NCI-H774 (cell line): ENCODE data around the gene MREG.
"Not testable (repeated sequence)": the region's sequence is repeated elsewhere in the genome, so short reads cannot be mapped to it uniquely, and the experiment has no call there.

Experiments used
- DNase-seq: peaks from one replicate; lab custom pipeline; 2025; lab: John Stamatoyannopoulos, UW

The MREG gene

DNA sequence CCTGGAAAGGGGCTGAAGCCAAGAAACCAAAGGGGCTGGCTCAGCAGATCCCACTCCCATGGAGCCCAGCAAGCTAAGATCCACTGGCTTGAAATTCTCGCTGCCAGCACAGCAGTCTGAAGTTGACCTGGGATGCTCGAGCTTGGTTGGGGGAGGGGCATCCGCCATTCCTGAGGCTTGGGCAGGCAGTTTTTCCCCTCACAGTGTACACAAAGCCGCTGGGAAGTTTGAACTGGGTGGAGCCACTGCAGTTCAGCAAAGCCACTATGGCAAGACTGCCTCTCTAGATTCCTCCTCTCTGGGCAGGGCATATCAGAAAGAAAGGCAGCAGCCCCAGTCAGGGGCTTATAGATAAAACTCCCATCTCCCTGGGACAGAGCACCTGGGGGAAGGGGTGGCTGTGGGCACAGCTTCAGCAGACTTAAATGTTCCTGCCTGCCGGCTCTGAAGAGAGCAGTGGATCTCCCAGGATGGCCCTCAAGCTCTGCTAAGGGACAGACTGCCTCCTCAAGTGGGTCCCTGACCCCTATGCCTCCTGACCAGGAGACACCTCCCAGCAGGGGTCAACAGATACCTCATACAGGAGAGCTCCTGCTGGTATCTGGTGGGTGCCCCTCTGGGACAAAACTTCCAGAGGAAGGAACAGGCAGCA lies 24.7 kb downstream of the MREG start:
- not testable (repeated sequence) for DNase-seq

DNA sequence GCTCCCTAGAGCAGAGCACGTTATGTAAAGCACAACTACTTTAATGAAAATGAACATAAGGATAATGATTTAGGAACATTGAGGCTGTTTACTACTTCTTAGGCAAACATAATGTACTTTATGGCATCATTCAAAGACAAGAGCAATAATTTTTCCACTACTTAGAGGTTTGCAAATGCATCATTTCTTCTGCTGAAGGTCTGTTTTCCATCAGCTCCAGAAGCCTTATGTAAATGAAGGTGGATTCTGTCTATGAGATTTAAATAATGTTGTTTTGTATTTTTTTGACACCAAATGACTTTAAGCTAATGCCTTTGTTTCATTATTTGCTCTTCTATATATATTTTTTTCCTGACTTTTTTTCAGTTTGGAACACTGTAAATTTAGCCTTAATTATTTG lies 28.1 kb downstream of the MREG start:
- DNase-seq, result no peak

- no peak for DNase-seq
Measured at GRCh38 chr2:215984661-215985060, 28.7 kb downstream of the MREG start.

GRCh38 chr2:215983581-215984351 lies 29.6 kb downstream of the MREG start:
- no peak for DNase-seq

DNA sequence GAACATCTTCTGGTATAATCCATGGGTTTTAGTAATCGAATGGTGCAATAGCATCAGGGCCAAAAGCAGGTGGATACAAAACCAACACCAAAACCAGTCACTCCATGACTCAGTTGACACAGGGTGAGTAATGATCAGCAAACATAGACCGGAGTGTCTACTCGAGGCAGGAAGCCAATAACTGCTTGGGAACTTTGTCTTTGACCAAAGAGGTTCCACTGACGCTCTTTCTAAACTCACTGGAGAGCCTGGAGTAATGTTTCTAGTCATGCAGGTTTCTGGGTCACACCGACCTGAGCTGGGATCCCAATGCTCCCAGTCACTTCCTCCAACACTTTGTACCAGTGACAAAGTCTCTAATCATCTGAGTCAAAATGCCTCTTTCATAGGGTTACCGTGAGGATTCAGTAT lies 30.9 kb downstream of the MREG start:
- DNase-seq, result peak; percentile 76

DNA sequence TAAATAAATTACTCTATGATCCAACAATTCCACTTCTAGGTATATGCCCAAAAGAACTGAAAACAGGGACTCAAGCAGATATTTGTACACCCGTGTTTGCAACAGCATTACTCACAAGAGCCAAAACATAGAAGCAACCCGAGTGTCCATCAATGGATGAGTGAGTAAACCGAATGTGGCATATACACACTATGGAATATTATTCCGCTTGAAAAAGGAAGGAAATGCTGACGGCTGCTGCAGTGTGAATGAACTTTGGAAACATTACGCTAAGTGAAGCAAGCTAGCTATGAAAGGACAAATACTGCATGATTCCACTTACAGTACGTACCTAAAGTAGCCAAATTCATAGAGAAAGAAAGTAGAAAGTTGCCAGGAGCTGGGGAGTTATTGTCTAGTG lies 32.2 kb downstream of the MREG start:
- no peak for DNase-seq

DNA sequence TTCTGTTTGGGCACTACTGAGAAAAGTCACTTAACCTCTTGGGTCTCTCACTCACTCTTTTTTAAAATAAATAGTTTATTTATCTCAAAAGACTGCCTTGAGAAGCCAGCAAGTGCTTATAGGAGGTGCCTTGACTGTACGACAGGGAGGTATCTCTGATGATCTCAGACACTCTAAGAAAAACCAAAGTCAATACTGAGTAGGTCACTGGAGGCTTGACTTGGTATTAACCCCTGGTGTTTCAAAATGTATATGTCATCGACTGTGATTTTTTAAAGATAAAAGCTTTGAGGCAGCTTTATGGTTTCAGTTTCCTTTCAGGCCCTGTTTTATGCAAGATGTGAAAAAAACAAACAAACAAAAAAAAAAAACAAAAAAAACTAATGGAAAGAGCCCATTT lies 33.7 kb downstream of the MREG start:
- no peak for DNase-seq

- no peak for DNase-seq
Measured at GRCh38 chr2:215974700-215975429, 38.5 kb downstream of the MREG start.

GRCh38 chr2:215973954-215974699 lies 39.2 kb downstream of the MREG start:
- DNase-seq, result peak; percentile 43

DNA sequence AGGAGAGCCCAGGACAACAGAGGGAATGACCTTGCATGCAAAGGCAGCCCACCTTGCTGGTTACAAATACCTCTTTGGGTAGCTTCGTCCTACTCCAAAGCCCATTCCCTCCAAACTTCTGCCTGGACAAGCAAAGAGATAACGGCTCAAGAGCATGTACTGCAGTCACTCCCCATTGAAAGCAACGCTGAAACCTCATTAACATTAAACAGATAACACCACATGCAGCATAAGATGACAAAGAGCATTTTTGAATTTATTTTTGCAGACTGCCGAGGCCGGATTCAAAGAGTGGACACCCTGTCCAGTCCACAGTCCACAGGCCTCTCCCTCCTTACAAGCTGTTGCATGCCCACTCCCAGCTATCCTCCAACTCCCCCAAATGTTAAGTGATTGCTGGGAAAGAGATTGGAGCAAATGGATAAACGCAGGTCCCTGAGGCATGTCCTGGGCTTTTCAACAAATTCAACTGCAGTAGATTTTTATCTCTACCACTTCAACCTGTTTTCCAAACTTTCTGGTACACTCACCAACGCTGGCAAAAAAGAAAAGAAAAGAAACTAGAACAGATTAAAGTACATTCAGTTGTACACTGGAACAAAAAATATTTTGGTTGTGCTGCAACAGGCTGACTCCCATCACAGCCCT lies 40.1 kb downstream of the MREG start:
- no peak for DNase-seq

GRCh38 chr2:215971671-215972070 lies 41.7 kb downstream of the MREG start:
- DNase-seq, result no peak

DNA sequence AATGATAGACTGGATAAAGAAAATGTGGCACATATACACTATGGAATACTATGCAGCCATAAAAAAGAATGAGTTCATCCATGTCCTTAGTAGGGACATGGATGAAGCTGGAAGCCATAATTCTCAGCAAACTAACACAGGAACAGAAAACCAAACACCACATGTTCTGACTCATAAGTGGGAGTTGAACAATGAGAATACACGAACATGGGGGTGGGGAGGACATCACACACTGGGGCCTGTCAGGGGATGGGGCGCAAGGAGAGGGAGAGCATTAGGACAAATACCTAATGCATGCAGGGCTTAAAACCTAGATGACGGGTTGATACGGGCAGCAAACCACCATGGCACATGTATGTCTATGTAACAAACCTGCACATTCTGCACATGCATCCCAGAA lies 42.5 kb downstream of the MREG start:
- not testable (repeated sequence) for DNase-seq

DNA sequence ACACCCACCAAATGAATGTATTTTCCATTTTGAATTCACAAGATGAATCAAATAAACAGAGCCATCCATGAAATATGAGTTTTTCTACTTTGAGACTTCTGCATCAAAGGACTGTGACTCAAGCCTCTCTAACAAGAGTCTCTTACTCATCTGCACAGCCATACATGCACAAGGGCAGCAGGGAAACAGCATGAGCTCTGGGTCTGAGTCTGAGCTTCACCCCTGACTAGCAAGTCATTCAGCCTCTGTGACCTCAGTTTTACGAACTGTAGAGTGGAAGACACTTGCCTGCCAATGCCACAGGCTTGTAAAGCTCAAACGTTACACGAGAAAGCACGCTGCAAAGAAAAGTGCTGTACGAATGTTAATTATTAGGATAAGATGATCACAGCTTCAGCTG lies 42.9 kb downstream of the MREG start:
- no peak for DNase-seq

DNA sequence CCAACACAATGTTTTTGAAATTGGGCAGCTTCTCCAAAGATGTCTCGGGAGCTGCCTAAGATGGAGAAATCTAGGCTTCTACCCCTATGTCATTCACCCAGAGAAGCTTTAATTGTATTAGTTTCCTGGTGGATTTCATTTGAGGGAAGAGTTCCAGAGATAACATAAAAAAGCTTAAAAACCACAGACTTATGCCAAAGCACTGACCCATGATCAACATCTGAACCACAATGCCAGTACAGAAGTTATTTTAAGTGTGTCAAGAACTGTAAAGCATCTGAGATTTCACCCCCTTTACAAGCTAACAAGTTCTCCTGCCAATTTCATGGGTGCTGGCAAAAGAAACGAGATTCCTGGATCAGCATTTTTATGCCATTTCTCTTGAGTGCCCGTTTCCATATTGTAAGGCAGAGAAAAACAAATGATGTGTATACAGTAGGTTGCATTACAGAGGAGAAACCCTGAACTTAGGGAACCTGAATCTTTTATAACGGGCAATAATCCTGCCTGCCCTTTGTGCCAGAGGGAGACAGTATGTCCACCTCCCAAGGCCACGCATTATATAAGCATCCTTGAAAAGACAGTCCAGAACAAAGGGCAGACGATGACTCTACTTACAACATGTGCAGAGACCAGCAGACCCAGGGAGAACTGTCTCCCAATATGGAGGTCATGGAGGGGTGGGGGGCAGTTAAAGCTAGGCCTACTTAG lies 44.1 kb downstream of the MREG start:
- DNase-seq, result no peak

- no peak for DNase-seq
Measured at GRCh38 chr2:215968499-215968898, 44.9 kb downstream of the MREG start.

DNA sequence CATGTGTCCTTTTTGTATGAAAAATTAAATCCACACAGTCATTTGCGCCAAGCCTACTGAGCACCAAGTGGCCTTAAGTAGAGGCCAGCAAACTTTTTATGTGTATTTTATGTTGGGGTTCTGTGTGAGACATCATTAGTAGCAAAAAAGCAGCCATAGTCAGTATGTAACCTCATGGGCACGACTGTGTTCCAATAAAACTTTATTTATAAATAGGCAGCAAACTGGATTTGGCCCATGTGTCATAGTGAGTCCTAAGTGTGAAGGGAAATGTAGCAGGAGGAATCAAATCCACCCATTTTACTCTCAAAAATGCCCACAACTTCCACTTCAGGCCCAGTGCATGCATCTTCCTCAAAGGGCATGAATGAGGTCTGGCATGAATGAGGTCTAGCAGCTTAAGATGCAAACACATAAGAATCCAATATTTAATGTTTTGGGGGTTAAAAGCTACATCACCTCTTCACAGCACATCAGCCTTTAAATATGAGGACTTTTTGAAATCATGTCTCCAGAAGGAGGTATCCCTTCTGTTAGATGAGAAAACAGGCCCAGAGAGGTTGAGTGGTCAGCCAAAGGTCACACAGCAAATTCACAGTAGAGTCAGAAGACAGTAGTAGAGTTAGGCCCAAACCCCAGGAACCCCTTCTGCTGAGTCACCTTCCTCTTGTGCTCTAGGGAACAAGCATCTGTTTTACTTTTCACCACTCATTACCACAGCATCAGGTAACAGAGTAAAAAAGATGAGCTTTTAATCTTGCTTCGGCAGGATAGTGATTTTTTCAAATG lies 45.6 kb downstream of the MREG start:
- no peak for DNase-seq

- DNase-seq, result no peak
Measured at GRCh38 chr2:215966951-215967350, 46.4 kb downstream of the MREG start.

DNA sequence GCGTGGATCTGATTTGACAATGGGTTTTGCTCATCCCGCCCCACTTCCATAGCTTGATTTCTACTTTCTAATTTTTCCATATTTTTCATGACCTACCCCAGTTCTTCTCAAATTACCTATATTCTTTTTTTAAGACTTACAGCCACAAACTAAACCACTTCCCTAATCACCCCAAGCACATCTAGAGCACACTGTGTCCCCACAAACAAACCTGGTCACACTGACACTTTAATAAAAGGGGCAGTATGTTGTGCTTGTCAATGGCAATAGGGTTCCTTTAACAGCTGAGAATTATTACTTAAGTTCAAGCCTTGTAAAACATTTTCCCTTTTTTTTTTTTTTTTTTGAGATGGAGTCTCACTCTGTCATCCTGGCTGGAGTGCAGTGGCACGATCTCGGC lies 47.1 kb downstream of the MREG start:
- DNase-seq, result no peak

- DNase-seq, result no peak
Measured at GRCh38 chr2:215965532-215966165, 47.7 kb downstream of the MREG start.

DNA sequence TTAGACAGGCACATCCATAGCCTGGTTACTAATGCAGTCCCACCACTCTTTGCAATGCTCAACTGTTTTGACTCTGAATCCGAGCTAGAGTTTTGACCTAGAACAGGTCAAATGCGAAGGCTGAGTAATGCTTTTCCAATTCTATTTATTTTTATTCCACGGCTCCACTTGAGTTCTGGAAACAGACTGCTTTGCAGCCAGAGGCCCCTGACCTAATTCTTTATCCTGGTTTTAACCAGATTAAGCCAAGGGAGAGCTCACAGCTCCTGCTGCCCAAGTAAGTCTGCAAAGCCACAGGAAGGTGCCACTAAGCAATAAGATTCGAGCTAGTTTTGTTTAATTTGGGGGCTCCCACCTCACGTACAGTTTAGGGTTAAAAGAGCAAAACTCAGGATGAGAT lies 51.4 kb downstream of the MREG start:
- no peak for DNase-seq
